Measurements from ENCODE around the gene C11orf52.

Gene C11orf52

DNA sequence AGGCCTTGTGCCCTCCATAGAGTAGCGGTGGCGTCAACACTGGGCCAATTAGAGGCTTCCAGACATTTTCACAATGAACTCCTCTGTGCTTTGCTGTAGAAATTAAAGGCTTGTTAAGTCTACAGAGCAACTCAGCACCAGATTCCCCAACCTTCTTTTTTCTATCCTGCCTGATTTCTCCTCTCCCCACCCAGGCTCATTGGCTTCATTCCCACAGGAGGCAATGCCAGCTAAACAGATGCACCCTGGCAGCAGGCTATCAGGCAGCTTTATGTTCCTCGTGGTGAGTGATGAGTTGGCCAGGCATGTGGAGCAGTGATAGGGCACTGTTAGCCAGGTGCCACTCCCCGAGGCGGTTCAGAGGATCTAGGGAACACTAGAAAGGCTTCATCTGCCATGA is 23.2 kb downstream of the C11orf52 start:
- H3K4me3 ChIP-seq (ENCODE audit: low read length) = no peak overlapping the region
- H3K36me3 ChIP-seq (replicated peaks; ENCODE audit: low read depth, low read length) = peaks cover 23% of the 10 kb centered on the region
- no peak overlapping the region for H3K4me2 ChIP-seq (ENCODE audit: low read length)
- H3K79me2 ChIP-seq (ENCODE audit: low read length) = peaks cover 39% of the 10 kb centered on the region
- H3K27me3 ChIP-seq (ENCODE audit: low read depth, low read length) = no peaks in the 10 kb centered on the region
- TF ChIP-seq, protein P1, sequence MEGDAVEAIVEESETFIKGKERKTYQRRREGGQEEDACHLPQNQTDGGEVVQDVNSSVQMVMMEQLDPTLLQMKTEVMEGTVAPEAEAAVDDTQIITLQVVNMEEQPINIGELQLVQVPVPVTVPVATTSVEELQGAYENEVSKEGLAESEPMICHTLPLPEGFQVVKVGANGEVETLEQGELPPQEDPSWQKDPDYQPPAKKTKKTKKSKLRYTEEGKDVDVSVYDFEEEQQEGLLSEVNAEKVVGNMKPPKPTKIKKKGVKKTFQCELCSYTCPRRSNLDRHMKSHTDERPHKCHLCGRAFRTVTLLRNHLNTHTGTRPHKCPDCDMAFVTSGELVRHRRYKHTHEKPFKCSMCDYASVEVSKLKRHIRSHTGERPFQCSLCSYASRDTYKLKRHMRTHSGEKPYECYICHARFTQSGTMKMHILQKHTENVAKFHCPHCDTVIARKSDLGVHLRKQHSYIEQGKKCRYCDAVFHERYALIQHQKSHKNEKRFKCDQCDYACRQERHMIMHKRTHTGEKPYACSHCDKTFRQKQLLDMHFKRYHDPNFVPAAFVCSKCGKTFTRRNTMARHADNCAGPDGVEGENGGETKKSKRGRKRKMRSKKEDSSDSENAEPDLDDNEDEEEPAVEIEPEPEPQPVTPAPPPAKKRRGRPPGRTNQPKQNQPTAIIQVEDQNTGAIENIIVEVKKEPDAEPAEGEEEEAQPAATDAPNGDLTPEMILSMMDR (IDR thresholded peaks at IDR 0.05; ENCODE audit: low read depth, low read length) = no peak
- no peak for TF ChIP-seq EZH2phosphoT487 (IDR thresholded peaks at IDR 0.05; ENCODE audit: low read depth)
- H3K9me3 ChIP-seq (ENCODE audit: insufficient read depth, low read length) = no peaks in the 10 kb centered on the region
- H3K27ac ChIP-seq (ENCODE audit: low read length) = no peak overlapping the region
- H3K9ac ChIP-seq (ENCODE audit: low read length) = no peak overlapping the region
- no peaks in the 10 kb centered on the region for H4K20me1 ChIP-seq (ENCODE audit: insufficient read depth, low read length)
- H2AFZ ChIP-seq (ENCODE audit: low read depth, low read length) = no peak overlapping the region
- H3K4me1 ChIP-seq (ENCODE audit: low read length) = peaks cover 35% of the 10 kb centered on the region

DNA sequence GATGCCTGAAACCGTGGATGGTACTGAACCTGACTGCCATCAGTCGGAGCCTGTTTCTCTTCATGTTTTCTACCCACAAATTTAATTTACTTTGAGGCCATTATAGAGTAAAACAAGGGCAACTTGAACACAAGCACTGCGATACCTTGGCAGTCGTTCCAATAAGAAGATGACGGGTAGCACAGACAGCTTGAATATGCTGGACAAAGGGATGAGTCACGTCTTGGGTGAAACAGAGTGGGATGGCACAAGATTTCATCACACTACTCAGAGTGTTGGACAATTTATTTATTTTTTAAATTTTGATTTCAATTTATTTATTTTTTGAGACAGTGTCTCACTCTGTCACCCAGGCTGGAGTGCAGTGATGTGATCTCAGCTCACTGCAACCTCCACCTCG is 24.1 kb downstream of the C11orf52 start:
- TF ChIP-seq EZH2phosphoT487 (IDR thresholded peaks at IDR 0.05; ENCODE audit: low read depth) = no peak
- TF ChIP-seq, protein P1 (IDR thresholded peaks at IDR 0.05; ENCODE audit: low read depth, low read length) = no peak
- Histone ChIP-seq H3K4me3 (ENCODE audit: low read length) (no peak overlapping the region), H3K36me3 (replicated peaks; ENCODE audit: low read depth, low read length) (peaks cover 23% of the 10 kb centered on the region), H3K4me1 (ENCODE audit: low read length) (peaks cover 41% of the 10 kb centered on the region), H4K20me1 (ENCODE audit: insufficient read depth, low read length) (no peaks in the 10 kb centered on the region), H3K27me3 (ENCODE audit: low read depth, low read length) (no peaks in the 10 kb centered on the region), H3K9ac (ENCODE audit: low read length) (no peak overlapping the region), H3K79me2 (ENCODE audit: low read length) (peaks cover 32% of the 10 kb centered on the region), H3K9me3 (ENCODE audit: insufficient read depth, low read length) (no peaks in the 10 kb centered on the region), H3K27ac (ENCODE audit: low read length) (no peak overlapping the region), H3K4me2 (ENCODE audit: low read length) (no peak overlapping the region), H2AFZ (ENCODE audit: low read depth, low read length) (no peak overlapping the region)

DNA sequence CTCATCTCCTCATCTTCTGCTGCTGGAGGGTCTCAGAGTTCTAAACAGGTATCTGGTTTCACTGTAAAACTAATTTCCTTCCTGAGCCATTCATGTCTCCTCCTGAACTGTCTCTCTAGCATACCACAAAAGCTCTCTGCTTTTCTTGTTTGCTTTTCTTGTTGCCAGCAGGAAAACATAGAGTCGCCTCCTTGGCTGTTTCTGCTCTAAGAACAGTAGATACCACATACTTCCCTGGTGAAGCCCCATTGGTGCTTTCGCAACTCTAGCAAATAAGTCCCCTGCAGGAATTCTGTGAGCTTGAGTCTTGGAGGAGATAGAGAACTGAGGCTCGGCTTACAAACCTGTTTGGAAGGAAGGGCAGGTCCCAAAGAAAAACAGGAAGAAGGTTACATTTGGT is 25.4 kb downstream of the C11orf52 start:
- TF ChIP-seq, protein P1 (IDR thresholded peaks at IDR 0.05; ENCODE audit: low read depth, low read length) = no peak
- no peak for TF ChIP-seq EZH2phosphoT487 (IDR thresholded peaks at IDR 0.05; ENCODE audit: low read depth)

DNA sequence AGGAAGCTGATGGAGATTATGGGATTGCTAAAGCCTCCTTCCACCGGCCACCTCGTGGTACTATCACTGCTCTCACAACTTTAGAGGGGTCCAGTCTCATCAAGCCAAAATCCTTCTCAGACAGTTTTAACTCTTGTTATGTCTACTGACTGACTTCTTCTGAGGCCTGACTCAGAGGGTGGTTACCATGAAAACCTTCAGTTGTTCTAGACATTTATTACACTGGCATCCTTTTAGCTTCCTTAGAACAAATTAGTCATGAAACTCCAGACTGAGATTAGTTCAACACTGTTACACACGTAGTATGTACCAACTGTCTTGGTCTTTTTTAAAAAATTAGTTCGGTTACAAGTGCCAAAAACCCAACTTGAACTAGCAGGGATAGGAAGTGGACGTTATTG is 25.9 kb downstream of the C11orf52 start:
- Histone ChIP-seq H3K27me3 (ENCODE audit: low read depth, low read length) (no peaks in the 10 kb centered on the region), H4K20me1 (ENCODE audit: insufficient read depth, low read length) (no peaks in the 10 kb centered on the region), H2AFZ (ENCODE audit: low read depth, low read length) (no peak overlapping the region), H3K9ac (ENCODE audit: low read length) (no peak overlapping the region), H3K79me2 (ENCODE audit: low read length) (peaks cover 24% of the 10 kb centered on the region), H3K9me3 (ENCODE audit: insufficient read depth, low read length) (no peaks in the 10 kb centered on the region), H3K27ac (ENCODE audit: low read length) (no peak overlapping the region), H3K4me1 (ENCODE audit: low read length) (peaks cover 34% of the 10 kb centered on the region), H3K4me2 (ENCODE audit: low read length) (no peak overlapping the region), H3K36me3 (replicated peaks; ENCODE audit: low read depth, low read length) (peaks cover 23% of the 10 kb centered on the region), H3K4me3 (ENCODE audit: low read length) (no peak overlapping the region)
- TF ChIP-seq, protein P1 (IDR thresholded peaks at IDR 0.05; ENCODE audit: low read depth, low read length) = no peak
- TF ChIP-seq EZH2phosphoT487 (IDR thresholded peaks at IDR 0.05; ENCODE audit: low read depth) = no peak

More for the DNA sequence above, 25.4 kb downstream of the C11orf52 start:
- peaks cover 23% of the 10 kb centered on the region for H3K36me3 ChIP-seq (replicated peaks; ENCODE audit: low read depth, low read length)
- no peaks in the 10 kb centered on the region for H3K27me3 ChIP-seq (ENCODE audit: low read depth, low read length)
- no peak overlapping the region for H3K27ac ChIP-seq (ENCODE audit: low read length)
- no peak overlapping the region for H3K9ac ChIP-seq (ENCODE audit: low read length)
- H2AFZ ChIP-seq (ENCODE audit: low read depth, low read length) = no peak overlapping the region
- peaks cover 28% of the 10 kb centered on the region for H3K79me2 ChIP-seq (ENCODE audit: low read length)
- no peaks in the 10 kb centered on the region for H4K20me1 ChIP-seq (ENCODE audit: insufficient read depth, low read length)
- no peak overlapping the region for H3K4me2 ChIP-seq (ENCODE audit: low read length)
- H3K4me1 ChIP-seq (ENCODE audit: low read length) = peaks cover 35% of the 10 kb centered on the region
- H3K9me3 ChIP-seq (ENCODE audit: insufficient read depth, low read length) = no peaks in the 10 kb centered on the region
- no peak overlapping the region for H3K4me3 ChIP-seq (ENCODE audit: low read length)
